Peyer's patch (tissue), 4 donors: ENCODE results near the gene CARMIL3. TPM values are rescaled to one million over a fixed set of nuclear protein-coding genes. Genes with fewer than 3 reads are reported as not detected.
"Not testable (repeated sequence)": the region's sequence is repeated elsewhere in the genome, so short reads cannot be mapped to it uniquely, and the experiment has no call there.

ENCODE experiments used
- DNase-seq, 3 donors: peaks; one replicate each; pipeline ENCODE4 v3.0.0-alpha.2; 2017 to 2019
- H3K27ac ChIP-seq, 4 donors: fragments of 200-600 bp; sonication (generic); one replicate each; pipeline ENCODE4 v1.5.1; 2016 to 2019
- H3K27me3 ChIP-seq, 2 donors: fragments of 200-600 bp; sonication (generic); one replicate each; pipeline ENCODE4 v1.5.1; 2019
- H3K36me3 ChIP-seq, 3 donors: fragments of 200-600 bp; sonication (generic); one replicate each; pipeline ENCODE4 v1.5.1; 2016 to 2019
- H3K4me1 ChIP-seq, 4 donors: fragments of 200-600 bp; sonication (generic); one replicate each; pipeline ENCODE4 v1.5.1; 2016 to 2019
- H3K4me3 ChIP-seq, 4 donors: fragments of 200-600 bp; sonication (generic); 1 replicate in 3 of 4; 2 replicates in 1 of 4; pipeline ENCODE4 v1.5.1; 2016 to 2019; ENCODE audit warnings: mild to moderate bottlenecking in 1 of 4
- H3K9me3 ChIP-seq, 4 donors: fragments of 200-600 bp; sonication (generic); one replicate each; pipeline ENCODE4 v1.5.1; 2016 to 2019; ENCODE audit warnings: mild to moderate bottlenecking in 1 of 4
- CTCF ChIP-seq, 6 experiments: fragments of 450-650 bp in 4 of 6; fragments of 200-600 bp in 2 of 6; sonication (generic) in 1 of 6; IDR thresholded peaks; one replicate each; pipeline ENCODE4 v1.5.1; 2017 to 2019; ENCODE audit warnings: antibody characterized with exemption in 6 of 6, mild to moderate bottlenecking in 3 of 6, moderate library complexity in 1 of 6
- POLR2A ChIP-seq, 2 donors: fragments of 450-650 bp; IDR thresholded peaks; one replicate each; pipeline ENCODE4 v1.5.1; 2017; ENCODE audit warnings: antibody characterized with exemption in 2 of 2, mild to moderate bottlenecking in 2 of 2, moderate library complexity in 2 of 2
- total RNA-seq, 4 donors: library from RNA; depleted of rRNA; stranded (reverse); fragments of >200 nt; gene quantifications; one replicate each; pipeline ENCODE4 v1.1.0, GENCODE V29; 2016

Gene CARMIL3
- total RNA-seq, 4 donors from 2014 or later: 1.3 to 5.8 (median 2.8) TPM

DNA sequence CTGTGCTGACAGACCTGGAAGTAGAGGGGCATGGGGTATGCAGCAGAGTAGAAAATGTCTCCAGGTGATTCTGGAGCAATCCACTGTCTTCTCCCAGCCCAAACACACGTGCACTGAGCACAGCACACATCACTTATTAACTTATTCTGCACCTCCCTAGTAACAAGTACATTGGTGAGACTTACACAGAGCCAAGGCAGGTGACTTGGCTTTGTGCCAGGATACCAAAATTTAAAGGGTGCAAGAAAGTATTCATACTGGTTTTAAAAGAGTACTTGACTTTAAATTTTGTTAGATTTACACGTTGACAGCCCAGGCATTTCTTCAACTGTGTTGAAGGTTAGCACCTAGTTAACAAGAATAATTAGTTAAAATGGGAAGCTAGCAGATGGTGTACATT, 11.1 kb upstream of the CARMIL3 start:
- H3K4me3 ChIP-seq: no peak overlapping the region
- no peak overlapping the region for H3K27ac ChIP-seq
- peaks cover 0 to 3% (median 0%) of the 10 kb centered on the region in 4 donors for H3K4me1 ChIP-seq
- H3K9me3 ChIP-seq: no peaks in the 10 kb centered on the region
- DNase-seq: no peak
- H3K27me3 ChIP-seq: no peaks in the 10 kb centered on the region
- no peaks in the 10 kb centered on the region for H3K36me3 ChIP-seq
- TF ChIP-seq CTCF (IDR thresholded peaks at IDR 0.05): no peak
- no peak for TF ChIP-seq POLR2A (IDR thresholded peaks at IDR 0.05)

DNA sequence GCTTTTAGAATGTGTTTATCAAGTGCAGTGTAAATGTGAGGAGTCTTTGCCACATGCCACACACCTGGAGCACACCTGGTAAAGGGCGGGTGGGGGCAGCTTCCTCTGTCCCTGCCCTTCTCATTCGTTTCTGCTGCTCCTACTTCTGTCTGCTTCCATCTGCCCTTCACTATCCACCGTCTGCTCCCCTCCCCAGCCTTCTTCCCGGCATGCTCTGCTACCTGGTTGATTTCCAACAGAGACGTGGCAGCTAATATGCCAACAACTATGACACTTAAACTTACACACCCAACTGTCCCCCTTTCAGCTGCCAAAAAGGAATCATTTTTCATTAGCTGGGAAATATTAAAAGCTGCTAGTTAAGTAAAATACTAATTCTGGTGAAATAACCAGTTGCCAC, 9.1 kb upstream of the CARMIL3 start:
- Histone ChIP-seq H3K36me3 (no peaks in the 10 kb centered on the region), H3K27ac (no peak overlapping the region), H3K4me3 (no peak overlapping the region), H3K4me1 (no peaks in the 10 kb centered on the region), H3K9me3 (no peaks in the 10 kb centered on the region), H3K27me3 (no peaks in the 10 kb centered on the region)
- TF ChIP-seq CTCF (IDR thresholded peaks at IDR 0.05) (no peak), POLR2A (IDR thresholded peaks at IDR 0.05) (no peak)
- no peak for DNase-seq

GRCh38 chr14:24049002-24049401, 2.8 kb upstream of the CARMIL3 start:
- not testable (repeated sequence) for H3K27me3 ChIP-seq, H3K4me3 ChIP-seq, DNase-seq, H3K36me3 ChIP-seq, H3K27ac ChIP-seq, H3K9me3 ChIP-seq
- peaks cover 0 to 17% (median 8%) of the 10 kb centered on the region in 4 donors for H3K4me1 ChIP-seq

DNA sequence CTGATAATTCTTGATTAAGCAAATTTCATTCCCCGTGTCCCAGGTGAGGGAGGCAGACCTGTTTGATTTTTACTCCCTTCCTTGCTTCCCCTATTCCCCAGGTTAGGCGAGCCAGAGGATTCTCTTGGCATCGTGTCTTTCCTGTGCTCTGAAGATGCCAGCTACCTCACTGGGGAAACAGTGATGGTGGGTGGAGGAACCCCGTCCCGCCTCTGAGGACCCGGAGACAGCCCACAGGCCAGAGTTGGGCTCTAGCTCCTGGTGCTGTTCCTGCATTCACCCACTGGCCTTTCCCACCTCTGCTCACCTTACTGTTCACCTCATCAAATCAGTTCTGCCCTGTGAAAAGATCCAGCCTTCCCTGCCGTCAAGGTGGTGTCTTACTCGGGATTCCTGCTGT, 1.1 kb upstream of the CARMIL3 start:
- H3K27me3 ChIP-seq, H3K27ac ChIP-seq, H3K36me3 ChIP-seq, H3K9me3 ChIP-seq, H3K4me3 ChIP-seq, DNase-seq: not testable (repeated sequence)
- peaks cover 0 to 17% (median 8%) of the 10 kb centered on the region in 4 donors for H3K4me1 ChIP-seq

DNA sequence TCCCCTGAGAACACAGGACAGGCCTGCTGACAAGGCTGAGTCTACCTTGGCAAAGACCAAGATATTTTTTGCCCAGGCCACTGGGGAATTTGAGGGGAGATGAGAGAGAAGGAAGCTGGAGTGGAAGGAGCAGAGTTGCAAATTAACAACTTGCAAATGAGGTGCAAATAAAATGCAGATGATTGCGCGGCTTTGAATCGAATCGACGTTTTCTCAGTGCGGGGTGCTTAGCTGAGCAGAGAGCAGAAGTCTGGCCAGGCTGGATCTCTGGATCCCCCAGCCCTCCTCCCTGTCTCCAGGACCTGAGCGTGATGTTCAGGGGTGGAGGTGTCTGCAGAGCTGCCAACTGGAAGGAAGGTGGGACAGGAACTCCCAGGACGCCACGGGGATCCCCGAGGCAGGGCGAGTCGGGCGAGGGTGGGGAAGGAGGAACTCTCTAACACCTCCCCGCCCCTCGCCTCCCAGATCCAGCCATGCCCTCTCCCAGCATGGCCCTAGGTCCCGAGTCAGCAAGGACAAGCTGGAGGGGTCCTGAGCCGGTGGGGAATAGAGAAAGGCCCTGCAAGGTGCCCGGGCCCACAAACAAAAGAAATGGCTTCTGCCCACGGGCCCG, 527 bp upstream of the CARMIL3 start:
- Histone ChIP-seq H3K4me1 (peaks cover 0 to 17% (median 8%) of the 10 kb centered on the region in 4 donors), H3K36me3 (no peaks in the 10 kb centered on the region), H3K9me3 (no peaks in the 10 kb centered on the region), H3K4me3 (peak overlapping the region; percentile 67 to 78 (median 69)), H3K27ac (peak overlapping the region in 3 of 4 donors; percentile 48 to 71 (median 61)), H3K27me3 (no peaks in the 10 kb centered on the region)
- peak in 1 of 3 donors; percentile 41 for DNase-seq
- TF ChIP-seq CTCF (IDR thresholded peaks at IDR 0.05) (no peak), POLR2A (IDR thresholded peaks at IDR 0.05) (no peak)

DNA sequence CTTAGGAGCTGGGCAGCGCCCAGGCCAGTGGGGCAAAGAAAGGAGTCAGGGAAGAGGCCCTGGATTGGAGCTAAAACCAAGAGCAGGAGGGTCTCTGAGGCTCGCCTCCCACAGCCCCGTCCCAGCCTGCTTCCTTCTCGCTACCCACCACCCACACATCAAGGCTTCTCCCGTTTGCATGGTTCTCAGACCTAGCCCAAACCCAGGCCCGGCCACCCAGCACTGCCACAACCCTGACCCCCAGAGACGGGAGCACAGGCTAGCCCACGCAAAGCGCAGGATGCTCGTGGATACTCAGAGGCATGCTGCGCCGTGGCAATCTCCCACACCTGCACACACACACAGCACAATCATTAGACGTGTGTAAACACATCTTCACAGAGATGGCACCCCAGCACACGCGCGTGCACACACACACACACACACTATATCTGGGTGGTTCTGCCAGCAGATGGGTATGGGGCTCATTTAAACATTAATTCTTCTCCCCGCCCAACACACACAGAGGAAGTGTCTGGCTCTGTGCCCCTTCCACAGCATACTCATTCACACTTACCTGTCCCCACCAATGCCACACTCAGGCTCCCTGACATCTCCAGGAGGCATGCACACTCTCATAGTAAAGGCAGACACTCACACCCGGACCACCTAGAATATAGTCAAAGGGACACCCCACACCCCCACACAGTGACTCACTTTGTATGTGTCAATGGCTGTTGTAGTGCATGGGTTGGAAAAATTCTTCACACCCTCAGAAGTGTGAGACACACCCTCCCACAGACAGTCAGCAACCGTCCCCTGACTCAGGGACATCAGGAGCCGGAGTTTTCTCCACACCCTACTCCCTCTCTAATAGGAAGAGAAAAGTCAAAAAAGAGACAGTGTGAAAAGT, 1.1 kb downstream of the CARMIL3 start:
- H3K4me1 ChIP-seq: peaks cover 0 to 17% (median 8%) of the 10 kb centered on the region in 4 donors
- no peak for DNase-seq
- H3K27ac ChIP-seq: peak overlapping the region in 1 of 4 donors; percentile 71
- TF ChIP-seq CTCF (IDR thresholded peaks at IDR 0.05) (no peak), POLR2A (IDR thresholded peaks at IDR 0.05) (no peak)
- peak overlapping the region; percentile 67 to 78 (median 69) for H3K4me3 ChIP-seq
- no peaks in the 10 kb centered on the region for H3K36me3 ChIP-seq
- no peaks in the 10 kb centered on the region for H3K27me3 ChIP-seq
- no peaks in the 10 kb centered on the region for H3K9me3 ChIP-seq
